HL-60 (cell line): ENCODE results near the gene SPATS2L.

Source experiments
- DNase-seq, 2 experiments: peaks; one replicate each; pipeline ENCODE4 v3.0.0-alpha.2; 2010 to 2020; ENCODE audit warnings: low read depth in 1 of 2, low spot score in 1 of 2
- H3K27ac ChIP-seq: fragments of 250-450 bp; sonication (Bioruptor Pico); replicated peaks from 2 replicates; pipeline ENCODE4 v1.5.1; 2020; ENCODE audit warnings: mild to moderate bottlenecking, moderate library complexity
- H3K27me3 ChIP-seq: fragments of 250-450 bp; sonication (Bioruptor Pico); 2 replicates; pipeline ENCODE4 v1.5.1; 2021; ENCODE audit warnings: mild to moderate bottlenecking, moderate library complexity; ENCODE audit not compliant: insufficient read depth, poor library complexity, severe bottlenecking
- H3K4me3 ChIP-seq: replicated peaks from 2 replicates; pipeline ENCODE4 v1.5.1; 2011; ENCODE audit warnings: mild to moderate bottlenecking, control low read depth, low read length; ENCODE audit not compliant: insufficient read depth
- GABPA ChIP-seq: IDR thresholded peaks from 2 replicates; pipeline ENCODE4 v1.6.1; 2012; ENCODE audit warnings: low read depth
- POLR2AphosphoS5 ChIP-seq: IDR thresholded peaks from 2 replicates; pipeline ENCODE4 v1.6.1; 2012; ENCODE audit warnings: low read depth
- SPI1 ChIP-seq: IDR thresholded peaks from 2 replicates; pipeline ENCODE4 v1.6.1; 2012; ENCODE audit warnings: low read depth, mild to moderate bottlenecking, borderline replicate concordance
- TF ChIP-seq, protein P1 (sequence below): IDR thresholded peaks from 2 replicates; pipeline ENCODE4 v1.6.1; 2012; ENCODE audit warnings: low read depth; ENCODE audit not compliant: insufficient replicate concordance
- TF ChIP-seq, protein P2 (sequence below): IDR thresholded peaks from one replicate; pipeline ENCODE4 v1.5.1; 2011; ENCODE audit warnings: low read length, control low read depth, inconsistent platforms; ENCODE audit not compliant: insufficient read depth

Gene SPATS2L

DNA sequence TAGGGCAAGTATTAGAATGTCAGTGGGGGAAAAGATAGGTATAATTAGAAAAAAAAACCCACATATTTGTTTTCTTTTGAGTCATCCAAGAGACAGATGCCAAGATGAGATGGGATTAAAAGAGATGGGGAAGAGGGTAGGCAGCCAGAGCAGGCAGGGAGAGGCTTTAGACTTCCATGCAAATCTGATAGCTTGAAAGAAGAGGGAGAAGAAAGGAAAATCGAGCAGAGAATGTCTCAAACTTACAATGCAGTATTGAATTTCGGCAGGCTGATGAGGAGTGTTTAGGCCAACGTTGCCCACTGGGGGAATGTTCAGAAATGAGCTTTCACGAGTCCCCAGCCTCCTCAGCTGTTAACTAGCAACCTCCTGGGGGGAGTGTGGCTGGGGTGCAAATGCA is 91.3 kb downstream of the SPATS2L start:
- H3K4me3 ChIP-seq = no peak overlapping the region
- H3K27ac ChIP-seq = no peak overlapping the region
- no peak for DNase-seq
- peaks cover 2% of the 10 kb centered on the region for H3K27me3 ChIP-seq
- TF ChIP-seq, protein P1, sequence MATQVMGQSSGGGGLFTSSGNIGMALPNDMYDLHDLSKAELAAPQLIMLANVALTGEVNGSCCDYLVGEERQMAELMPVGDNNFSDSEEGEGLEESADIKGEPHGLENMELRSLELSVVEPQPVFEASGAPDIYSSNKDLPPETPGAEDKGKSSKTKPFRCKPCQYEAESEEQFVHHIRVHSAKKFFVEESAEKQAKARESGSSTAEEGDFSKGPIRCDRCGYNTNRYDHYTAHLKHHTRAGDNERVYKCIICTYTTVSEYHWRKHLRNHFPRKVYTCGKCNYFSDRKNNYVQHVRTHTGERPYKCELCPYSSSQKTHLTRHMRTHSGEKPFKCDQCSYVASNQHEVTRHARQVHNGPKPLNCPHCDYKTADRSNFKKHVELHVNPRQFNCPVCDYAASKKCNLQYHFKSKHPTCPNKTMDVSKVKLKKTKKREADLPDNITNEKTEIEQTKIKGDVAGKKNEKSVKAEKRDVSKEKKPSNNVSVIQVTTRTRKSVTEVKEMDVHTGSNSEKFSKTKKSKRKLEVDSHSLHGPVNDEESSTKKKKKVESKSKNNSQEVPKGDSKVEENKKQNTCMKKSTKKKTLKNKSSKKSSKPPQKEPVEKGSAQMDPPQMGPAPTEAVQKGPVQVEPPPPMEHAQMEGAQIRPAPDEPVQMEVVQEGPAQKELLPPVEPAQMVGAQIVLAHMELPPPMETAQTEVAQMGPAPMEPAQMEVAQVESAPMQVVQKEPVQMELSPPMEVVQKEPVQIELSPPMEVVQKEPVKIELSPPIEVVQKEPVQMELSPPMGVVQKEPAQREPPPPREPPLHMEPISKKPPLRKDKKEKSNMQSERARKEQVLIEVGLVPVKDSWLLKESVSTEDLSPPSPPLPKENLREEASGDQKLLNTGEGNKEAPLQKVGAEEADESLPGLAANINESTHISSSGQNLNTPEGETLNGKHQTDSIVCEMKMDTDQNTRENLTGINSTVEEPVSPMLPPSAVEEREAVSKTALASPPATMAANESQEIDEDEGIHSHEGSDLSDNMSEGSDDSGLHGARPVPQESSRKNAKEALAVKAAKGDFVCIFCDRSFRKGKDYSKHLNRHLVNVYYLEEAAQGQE = no peak
- TF ChIP-seq SPI1 (no peak), GABPA (no peak), POLR2AphosphoS5 (no peak)
- TF ChIP-seq, protein P2, sequence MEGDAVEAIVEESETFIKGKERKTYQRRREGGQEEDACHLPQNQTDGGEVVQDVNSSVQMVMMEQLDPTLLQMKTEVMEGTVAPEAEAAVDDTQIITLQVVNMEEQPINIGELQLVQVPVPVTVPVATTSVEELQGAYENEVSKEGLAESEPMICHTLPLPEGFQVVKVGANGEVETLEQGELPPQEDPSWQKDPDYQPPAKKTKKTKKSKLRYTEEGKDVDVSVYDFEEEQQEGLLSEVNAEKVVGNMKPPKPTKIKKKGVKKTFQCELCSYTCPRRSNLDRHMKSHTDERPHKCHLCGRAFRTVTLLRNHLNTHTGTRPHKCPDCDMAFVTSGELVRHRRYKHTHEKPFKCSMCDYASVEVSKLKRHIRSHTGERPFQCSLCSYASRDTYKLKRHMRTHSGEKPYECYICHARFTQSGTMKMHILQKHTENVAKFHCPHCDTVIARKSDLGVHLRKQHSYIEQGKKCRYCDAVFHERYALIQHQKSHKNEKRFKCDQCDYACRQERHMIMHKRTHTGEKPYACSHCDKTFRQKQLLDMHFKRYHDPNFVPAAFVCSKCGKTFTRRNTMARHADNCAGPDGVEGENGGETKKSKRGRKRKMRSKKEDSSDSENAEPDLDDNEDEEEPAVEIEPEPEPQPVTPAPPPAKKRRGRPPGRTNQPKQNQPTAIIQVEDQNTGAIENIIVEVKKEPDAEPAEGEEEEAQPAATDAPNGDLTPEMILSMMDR = no peak

DNA sequence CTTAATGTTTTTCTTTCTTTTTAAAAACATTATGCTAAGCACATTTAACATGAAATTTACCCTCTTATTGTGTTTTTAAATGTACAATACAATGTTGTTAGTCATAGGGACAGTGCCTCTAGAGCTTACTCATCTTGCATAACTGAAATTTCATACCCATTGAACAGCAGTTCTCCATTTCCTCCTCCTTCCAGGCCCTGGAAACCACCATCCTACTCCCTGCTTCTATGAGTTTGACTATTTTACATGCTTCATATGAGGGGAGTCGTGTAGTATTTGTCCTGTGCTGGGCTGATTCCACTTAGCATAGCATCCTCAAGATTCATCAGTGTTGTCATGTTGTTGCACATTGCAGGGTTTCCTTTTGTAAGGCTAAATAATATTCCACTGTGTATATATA is 92.6 kb downstream of the SPATS2L start:
- Histone ChIP-seq H3K4me3 (no peak overlapping the region), H3K27me3 (no peaks in the 10 kb centered on the region), H3K27ac (no peak overlapping the region)
- no peak for DNase-seq
- TF ChIP-seq POLR2AphosphoS5 (no peak), SPI1 (no peak), GABPA (no peak)
- TF ChIP-seq, protein P2 = no peak
- TF ChIP-seq, protein P1 = no peak

DNA sequence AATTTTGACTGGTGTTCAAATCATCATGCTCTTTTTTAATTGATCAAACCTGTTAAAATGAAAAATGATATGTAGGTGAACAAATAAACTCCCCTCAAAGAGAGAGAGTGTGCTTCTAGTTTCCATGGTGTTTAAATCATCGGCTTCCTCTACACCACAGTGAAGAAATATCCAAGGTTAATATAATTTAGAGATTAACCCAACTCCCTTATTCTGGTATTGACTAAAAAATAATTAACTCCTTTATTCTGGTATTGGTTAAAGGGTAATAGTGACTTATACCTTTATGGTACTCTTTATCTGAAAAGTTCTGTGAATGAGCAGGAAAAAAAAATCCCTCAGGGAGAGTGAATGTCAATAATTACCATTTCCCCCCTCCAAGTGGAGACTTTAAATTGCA is 93.1 kb downstream of the SPATS2L start:
- no peaks in the 10 kb centered on the region for H3K27me3 ChIP-seq
- no peak overlapping the region for H3K27ac ChIP-seq
- TF ChIP-seq, protein P1 = no peak
- TF ChIP-seq POLR2AphosphoS5 (no peak), SPI1 (no peak), GABPA (no peak)
- TF ChIP-seq, protein P2 = no peak
- no peak overlapping the region for H3K4me3 ChIP-seq
- no peak for DNase-seq
